Mammary epithelial cell (primary cell): Measurements from ENCODE around the gene PPP1R17.

Source experiments
- EZH2 ChIP-seq: IDR thresholded peaks from 2 replicates; pipeline ENCODE4 v1.6.1; 2012; ENCODE audit warnings: low read length, inconsistent platforms, borderline replicate concordance
- TF ChIP-seq, protein P1 (sequence below), 2 donors: IDR thresholded peaks in 1 of 2; conservative IDR thresholded peaks in 1 of 2; 2 replicates each; pipeline ENCODE4 v1.5.1; 2011 to 2012; ENCODE audit warnings: inconsistent platforms in 2 of 2, low read length in 2 of 2, mild to moderate bottlenecking in 2 of 2, control low read depth in 1 of 2, low read depth in 1 of 2; ENCODE audit not compliant: insufficient read depth in 1 of 2; ENCODE audit errors: extremely low read depth in 1 of 2

DNA sequence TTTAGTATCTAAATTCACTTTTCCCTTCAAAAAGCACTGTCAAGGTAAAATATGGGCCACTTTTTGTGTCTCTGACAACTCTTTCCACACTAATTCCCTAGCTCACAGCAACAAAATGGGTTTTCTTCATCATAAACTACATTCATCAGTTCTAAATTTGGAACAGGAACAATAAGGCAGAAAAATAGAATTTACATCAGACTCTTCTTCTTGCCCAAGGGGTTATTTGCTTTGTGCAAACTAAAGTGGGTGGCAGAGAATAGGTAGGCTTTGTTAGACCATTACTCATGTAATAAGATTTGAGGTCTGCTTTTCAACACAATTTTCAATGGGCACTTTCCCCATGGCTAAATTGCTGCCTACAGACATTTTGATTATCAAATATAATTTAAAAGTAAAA is 17.6 kb upstream of the PPP1R17 start:
- TF ChIP-seq EZH2 = no peak
- TF ChIP-seq, protein P1, sequence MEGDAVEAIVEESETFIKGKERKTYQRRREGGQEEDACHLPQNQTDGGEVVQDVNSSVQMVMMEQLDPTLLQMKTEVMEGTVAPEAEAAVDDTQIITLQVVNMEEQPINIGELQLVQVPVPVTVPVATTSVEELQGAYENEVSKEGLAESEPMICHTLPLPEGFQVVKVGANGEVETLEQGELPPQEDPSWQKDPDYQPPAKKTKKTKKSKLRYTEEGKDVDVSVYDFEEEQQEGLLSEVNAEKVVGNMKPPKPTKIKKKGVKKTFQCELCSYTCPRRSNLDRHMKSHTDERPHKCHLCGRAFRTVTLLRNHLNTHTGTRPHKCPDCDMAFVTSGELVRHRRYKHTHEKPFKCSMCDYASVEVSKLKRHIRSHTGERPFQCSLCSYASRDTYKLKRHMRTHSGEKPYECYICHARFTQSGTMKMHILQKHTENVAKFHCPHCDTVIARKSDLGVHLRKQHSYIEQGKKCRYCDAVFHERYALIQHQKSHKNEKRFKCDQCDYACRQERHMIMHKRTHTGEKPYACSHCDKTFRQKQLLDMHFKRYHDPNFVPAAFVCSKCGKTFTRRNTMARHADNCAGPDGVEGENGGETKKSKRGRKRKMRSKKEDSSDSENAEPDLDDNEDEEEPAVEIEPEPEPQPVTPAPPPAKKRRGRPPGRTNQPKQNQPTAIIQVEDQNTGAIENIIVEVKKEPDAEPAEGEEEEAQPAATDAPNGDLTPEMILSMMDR (conservative IDR thresholded peaks at IDR 0.05 in 1 of 2, IDR thresholded peaks at IDR 0.05 in 1 of 2; ENCODE audit: extremely low read depth in 1 of 2, insufficient read depth in 1 of 2, low read depth in 1 of 2, low read length in 2 of 2) = no peak
